ENCODE measurements around the gene PLAAT3.
"Not testable (repeated sequence)": the region's sequence is repeated elsewhere in the genome, so short reads cannot be mapped to it uniquely, and the experiment has no call there.

Gene PLAAT3

DNA sequence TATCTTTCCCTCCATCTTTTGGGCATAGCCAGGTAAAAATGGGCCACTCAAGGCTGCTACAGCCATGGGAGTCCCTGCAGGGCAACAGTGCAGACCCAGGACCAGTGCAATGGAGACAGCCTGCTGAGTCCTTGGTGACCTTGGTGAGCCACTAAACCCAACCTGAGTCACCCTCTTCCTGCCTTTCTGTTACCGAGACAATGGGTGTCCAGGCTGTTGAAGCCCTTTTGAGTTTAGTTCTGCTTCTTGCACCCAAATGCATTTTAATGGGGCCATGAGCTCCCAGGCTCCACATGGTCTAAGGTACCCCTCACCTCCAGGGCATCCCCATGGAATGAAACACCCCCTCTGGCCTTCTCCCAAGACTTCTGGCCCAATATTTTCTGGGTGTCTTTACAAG is 78.5 kb downstream of the PLAAT3 start:
- DNase-seq = no peak

DNA sequence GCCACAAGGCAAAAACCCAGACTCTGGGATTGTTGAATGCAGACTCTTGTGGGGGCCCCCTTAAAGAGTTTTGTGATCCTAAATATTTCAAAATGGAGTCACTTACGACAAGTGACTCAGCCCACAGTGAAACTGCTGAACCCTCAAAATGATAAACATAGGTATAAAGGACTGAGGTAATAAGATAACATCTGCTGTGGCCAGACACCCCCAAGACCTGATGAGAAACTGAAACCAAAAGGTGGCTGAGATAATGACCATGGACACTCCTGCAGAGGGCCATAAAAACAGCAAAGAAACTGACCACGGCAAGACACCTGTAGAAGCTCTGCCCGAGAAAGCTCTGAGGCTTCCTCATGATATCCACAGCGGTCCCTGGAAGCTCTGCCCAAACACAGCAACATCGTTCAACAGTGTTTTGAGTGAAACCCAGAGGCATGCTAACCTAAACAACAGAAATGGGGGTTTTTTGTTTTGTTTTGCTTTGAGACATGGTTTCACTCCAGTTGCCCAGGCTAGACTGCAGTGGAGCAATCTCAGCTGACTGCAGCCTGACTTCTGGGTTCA is 79.3 kb downstream of the PLAAT3 start:
- no peak for DNase-seq

DNA sequence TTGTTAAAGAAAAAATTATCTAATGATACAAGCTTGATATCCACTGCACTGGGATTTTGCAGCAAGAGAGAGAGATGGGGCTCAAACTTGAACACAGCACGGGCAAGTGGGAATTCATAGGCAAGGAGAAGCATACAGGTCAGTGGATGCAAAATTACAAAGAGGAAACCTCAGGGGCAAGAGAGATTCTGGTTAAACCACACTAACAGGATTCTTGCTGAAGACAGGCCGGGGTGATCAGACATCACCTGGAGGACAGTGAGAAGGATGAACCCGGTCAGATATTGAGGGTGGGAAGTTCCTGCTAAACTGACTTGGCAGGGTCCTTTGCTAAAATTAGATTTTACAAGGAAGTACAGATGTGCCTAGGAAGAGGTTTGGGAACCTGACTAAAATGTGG is 80.2 kb downstream of the PLAAT3 start:
- no peak for DNase-seq

DNA sequence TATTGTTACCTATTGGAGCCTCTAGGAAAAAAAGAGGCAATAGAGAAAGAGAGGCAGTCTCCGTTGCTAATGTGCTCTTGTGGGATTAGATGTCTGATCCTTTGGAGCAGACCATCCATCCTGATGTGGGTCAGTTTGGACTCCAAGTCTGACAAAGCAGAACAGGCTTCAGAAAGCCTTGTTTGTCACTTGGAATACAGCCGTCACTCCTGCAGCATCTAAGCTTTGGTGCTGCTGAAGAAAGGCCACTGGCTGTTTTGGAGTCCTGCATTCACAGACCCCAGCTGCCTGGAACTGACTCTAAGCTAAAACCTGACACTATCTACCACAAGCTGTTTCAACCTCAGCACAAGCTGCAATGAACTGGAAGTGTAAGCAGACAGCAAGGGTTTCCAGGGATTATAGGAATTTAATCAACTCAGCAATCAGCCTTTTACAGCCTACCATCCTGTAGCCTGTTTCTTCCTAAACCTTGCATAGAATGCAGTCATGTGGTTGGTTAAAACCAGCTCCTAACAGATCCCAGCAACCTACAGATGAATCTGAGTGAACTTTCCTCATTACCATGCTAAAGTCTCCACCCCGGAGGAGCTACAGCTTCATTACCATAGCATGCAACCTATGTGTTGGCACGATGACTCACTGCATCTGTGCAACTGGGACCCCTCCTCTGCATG is 81.3 kb downstream of the PLAAT3 start:
- no peak for DNase-seq

DNA sequence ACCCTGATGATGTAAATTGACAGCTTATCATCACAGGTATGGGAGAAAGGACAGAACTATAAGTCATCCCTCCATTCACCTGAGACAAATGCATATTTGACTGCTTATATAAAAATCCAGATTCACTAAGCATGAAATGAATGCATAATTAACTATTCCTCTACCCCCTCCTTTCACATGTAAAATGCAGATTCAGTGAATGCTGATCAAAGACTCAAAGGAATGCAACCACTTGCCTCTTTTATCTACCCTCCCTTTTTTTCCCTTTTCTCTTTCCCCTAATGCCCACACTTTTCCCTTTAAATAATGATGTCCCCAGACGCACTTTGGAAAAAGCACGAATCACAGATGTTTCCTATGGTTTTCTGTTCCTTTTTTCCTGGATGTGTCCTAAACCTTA is 82.1 kb downstream of the PLAAT3 start:
- DNase-seq = no peak

DNA sequence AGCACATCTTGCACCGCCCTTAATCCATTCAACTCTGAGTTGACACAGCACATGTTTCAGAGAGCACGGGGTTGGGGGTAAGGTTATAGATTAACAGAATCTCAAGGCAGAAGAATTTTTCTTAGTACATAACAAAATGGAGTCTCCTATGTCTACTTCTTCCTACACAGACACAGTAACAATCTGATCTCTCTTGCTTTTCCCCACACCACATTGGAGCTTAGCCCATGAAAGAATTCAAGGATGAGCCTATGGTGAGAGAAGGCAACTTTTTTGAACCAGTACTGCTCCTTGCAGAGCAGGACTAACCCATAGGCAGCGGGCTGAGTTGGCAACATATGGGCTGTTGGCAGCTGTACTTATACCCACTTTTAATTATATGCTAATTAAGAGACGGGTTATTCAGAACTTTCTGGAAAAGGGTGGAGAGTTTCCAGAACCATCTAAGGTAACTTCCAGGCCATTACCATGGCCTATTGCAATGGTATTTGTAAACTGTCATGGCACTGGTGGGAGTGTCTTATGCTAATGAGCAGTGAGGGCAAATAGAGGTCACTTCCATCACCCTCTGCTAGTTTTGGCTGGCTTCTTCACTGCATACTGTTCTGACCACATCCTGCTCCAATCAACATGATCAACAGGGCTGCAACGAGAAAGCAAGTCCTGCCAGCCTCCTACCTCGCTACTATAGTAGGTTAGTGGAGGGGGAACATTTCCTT is 83.0 kb downstream of the PLAAT3 start:
- DNase-seq = not testable (repeated sequence)

DNA sequence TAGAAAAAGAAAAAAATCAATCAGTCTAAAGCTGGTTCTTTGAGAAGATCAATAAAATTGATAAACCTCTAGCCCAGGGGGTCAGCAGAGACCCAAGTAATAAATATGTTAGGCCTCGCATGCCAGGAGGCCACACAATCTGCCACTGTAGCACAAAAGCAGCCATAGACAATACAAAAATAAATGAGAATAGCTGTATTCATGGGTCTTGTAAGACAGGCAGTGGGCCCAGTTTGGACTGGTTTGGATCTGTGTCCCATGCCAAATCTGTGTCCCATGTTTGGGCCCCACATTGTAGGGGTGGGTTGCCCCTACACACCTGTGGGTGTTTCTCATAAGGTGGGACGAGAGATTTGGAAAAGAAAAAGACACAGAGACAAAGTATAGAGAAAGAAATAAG is 84.2 kb downstream of the PLAAT3 start:
- no peak for DNase-seq

DNA sequence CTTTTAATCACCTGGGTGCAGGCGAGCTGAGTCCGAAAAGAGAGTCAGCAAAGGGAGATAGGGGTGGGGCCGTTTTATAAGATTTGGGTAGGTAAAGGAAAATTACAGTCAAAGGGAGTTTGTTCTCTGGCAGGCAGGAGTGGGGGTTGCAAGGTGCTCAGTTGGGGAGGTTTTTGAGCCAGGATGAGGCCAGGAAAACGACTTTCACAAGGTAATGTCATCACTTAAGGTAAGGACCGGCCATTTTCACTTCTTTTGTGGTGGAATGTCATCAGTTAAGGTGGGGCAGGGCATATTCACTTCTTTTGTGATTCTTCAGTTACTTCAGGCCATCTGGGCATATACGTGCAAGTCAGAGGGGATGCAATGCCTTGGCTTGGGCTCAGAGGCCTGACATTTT is 84.9 kb downstream of the PLAAT3 start:
- DNase-seq = not testable (repeated sequence)

DNA sequence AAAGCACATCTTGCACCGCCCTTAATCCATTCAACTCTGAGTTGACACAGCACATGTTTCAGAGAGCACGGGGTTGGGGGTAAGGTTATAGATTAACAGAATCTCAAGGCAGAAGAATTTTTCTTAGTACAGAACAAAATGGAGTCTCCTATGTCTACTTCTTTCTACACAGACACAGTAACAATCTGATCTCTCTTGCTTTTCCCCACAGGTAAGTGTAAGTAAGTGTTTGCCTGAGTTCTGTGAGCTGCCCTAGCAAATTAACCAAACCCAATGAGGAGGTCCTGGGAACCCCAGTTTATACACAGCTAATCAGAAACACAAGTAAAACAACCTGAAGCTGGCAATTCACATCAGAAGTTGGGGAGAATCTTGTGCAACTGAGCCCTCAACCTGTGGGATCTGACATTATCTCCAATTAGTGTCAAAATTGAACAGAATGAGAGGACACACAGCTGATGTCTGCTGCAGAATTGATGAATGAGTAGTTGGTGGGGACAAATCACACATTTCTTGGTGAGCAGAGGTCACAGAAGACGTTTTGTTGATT is 85.4 kb downstream of the PLAAT3 start:
- DNase-seq = not testable (repeated sequence)

DNA sequence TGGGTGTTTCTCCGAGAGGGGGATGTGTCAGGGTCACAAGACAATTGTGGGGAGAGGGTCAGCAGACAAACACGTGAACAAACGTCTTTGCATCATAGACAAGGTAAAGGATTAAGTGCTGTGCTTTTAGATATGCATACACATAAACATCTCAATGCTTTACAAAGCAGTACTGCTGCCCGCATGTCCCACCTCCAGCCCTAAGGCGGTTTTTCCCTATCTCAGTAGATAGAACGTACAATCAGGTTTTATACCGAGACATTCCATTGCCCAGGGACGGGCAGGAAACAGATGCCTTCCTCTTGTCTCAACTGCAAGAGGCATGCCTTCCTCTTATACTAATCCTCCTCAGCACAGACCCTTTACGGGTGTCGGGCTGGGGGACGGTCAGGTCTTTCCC is 86.1 kb downstream of the PLAAT3 start:
- not testable (repeated sequence) for DNase-seq

DNA sequence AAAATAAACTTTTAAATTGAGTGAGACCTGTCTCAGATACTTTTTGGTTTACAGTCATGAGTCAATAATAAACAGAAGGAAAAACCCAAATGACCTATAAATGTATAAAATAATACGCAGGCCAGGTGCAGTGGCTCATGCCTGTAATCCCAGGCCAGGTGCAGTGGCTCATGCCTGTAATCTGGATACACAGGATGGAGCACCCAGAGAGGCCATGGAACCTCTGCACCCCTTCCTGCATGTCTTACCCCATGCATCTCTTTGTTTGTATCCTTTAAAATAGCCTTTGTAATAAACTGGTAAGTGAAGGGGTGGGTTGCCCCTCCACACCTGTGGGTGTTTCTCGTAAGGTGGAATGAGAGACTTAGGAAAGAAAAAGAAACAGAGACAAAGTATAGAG is 86.6 kb downstream of the PLAAT3 start:
- DNase-seq = no peak

Data from DMS153 (cell line).